ENCODE measurements around the gene ADAM12.
"Not testable (repeated sequence)": the region's sequence is repeated elsewhere in the genome, so short reads cannot be mapped to it uniquely, and the experiment has no call there.

The ADAM12 gene

DNA sequence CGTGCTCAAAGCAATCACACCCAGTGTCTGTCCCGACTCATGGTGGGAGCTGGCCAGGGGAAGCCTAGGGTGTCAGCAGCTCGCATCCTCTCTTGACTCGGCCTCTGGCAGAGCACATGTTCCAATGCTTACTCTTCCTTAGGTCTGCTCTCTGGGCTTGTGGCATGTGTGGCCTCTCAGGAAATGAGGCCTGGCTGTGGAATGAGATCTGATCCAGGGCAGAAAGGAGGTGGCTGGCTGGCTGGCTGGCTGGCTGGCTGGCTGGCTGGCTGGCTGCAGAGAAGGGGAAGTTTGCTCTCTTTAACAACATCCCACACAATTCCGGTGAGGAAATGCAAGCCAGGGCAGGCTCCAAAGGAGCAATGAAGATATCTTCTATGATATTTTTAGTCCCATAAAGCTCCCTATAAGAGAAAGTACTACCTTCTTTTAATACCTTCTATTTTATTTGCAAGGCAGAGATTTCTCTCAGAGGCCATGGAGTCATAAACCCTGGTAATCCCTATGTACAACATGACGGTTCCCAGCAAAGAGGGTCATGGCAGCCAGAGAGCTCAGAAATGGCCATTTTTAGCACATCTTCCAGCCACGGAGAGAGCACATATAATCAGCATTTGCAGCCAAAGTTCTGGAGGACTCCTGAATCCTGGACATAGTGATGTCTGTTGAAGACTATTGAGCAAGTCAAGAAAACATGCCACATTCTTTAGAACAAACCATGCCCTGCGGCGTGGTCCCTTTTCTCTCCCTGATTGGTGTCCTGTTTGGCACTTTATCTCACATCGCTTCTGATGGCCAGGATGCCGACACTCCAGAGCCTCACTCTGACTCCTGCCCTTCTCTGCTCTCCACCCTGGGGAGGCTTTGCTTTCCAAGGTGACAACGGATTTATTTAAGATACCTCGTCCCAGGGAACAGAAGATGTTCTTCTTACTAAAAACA, 338.2 kb downstream of the ADAM12 start:
- DNase-seq (ENCODE audit: low read depth), result no peak

DNA sequence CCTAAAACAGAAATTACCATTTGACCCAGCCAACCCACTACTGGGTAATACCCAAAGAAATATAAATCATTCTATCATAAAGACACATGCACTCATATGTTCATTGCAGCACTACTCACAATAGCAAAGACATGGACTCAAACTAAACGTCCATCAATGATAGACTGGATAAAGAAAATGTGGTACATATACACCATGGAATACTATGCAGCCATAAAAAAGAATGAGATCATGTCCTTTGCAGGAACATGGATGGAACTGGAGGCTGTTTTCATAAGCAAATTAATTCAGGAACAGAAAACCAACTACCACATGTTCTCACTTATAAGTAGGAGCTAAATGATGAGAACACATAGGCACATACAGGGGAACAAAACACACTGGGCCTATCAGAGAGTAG, 340.5 kb downstream of the ADAM12 start:
- H3K4me3 ChIP-seq (ENCODE audit: low read depth, low read length); in situ Hi-C loops (cut with HindIII; ENCODE audit: low sequenced_read_pairs); DNase-seq (ENCODE audit: low read depth): not testable (repeated sequence)

More for the DNA sequence above, 338.2 kb downstream of the ADAM12 start:
- no peak overlapping the region for H3K4me3 ChIP-seq (ENCODE audit: low read depth, low read length)
- TF ChIP-seq, protein P1, sequence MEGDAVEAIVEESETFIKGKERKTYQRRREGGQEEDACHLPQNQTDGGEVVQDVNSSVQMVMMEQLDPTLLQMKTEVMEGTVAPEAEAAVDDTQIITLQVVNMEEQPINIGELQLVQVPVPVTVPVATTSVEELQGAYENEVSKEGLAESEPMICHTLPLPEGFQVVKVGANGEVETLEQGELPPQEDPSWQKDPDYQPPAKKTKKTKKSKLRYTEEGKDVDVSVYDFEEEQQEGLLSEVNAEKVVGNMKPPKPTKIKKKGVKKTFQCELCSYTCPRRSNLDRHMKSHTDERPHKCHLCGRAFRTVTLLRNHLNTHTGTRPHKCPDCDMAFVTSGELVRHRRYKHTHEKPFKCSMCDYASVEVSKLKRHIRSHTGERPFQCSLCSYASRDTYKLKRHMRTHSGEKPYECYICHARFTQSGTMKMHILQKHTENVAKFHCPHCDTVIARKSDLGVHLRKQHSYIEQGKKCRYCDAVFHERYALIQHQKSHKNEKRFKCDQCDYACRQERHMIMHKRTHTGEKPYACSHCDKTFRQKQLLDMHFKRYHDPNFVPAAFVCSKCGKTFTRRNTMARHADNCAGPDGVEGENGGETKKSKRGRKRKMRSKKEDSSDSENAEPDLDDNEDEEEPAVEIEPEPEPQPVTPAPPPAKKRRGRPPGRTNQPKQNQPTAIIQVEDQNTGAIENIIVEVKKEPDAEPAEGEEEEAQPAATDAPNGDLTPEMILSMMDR (IDR thresholded peaks at IDR 0.05; ENCODE audit: low read depth, low read length, missing control alignments), result no peak
- in situ Hi-C loops (cut with HindIII; ENCODE audit: low sequenced_read_pairs), result no loop called here

DNA sequence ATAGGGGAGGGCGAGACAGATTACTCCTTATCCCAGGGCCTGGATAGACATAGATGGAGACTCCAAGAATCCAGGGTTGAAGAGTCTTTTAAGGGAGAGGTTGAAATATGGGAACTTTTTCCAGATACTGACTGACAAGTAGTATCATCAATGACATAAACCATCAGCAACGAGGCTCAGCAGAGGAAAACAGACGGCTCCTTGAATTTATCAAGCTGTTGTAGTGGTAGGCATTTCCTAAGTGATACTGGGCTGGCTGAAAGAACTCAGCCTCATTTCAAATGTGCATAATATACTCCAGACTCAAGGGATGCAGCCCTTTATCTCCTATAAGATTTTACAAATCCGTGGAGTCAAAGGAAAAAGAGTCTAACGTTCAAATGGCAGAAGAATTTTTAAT, 341.4 kb downstream of the ADAM12 start:
- TF ChIP-seq, protein P1 (IDR thresholded peaks at IDR 0.05; ENCODE audit: low read depth, low read length, missing control alignments), result no peak
- H3K4me3 ChIP-seq (ENCODE audit: low read depth, low read length), result no peak overlapping the region
- DNase-seq (ENCODE audit: low read depth), result no peak
- in situ Hi-C loops (cut with HindIII; ENCODE audit: low sequenced_read_pairs), result no loop called here

DNA sequence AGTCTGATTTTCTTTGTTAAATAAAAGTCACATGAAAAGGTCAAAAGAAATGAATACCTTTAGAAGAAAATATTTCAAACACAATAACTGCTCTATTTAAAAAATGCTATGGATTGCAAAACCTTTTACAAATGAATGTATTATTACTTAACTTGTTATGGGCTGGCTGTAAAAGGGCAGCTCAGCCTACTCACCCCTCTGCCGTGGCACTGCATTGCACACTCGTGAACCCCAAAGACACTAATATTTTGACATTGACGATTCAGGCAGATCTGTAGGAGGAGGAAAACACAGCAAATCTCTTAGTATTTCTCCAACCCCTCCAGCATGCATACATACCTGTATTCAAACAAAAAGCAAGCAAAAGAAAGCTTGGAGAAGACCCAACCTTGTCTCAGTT, 342.4 kb downstream of the ADAM12 start:
- in situ Hi-C loops (cut with HindIII; ENCODE audit: low sequenced_read_pairs), result no loop called here
- TF ChIP-seq, protein P1 (IDR thresholded peaks at IDR 0.05; ENCODE audit: low read depth, low read length, missing control alignments), result no peak
- no peak for DNase-seq (ENCODE audit: low read depth)
- no peak overlapping the region for H3K4me3 ChIP-seq (ENCODE audit: low read depth, low read length)

DNA sequence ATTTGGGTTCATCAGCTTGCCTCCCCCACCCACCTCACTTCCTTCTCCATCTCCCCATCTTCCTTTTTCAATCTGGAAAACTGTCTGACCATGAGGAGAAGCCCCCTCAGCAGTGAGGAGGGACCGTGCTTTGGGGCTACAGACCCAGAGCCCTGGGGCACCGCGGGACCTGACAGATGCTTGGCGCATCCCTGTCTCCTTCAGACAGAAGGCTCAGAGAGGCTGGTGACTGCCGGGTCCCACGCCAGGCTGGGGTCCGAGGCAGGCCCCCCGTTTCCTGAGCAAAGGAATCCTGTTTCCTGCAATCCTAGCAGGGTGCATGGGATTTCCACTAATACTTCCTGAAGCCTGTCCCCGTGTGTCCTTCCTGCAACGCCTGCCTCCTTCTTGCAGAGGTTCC, 344.9 kb downstream of the ADAM12 start:
- TF ChIP-seq, protein P1 (IDR thresholded peaks at IDR 0.05; ENCODE audit: low read depth, low read length, missing control alignments), result no peak
- DNase-seq (ENCODE audit: low read depth), result no peak
- in situ Hi-C loops (cut with HindIII; ENCODE audit: low sequenced_read_pairs), result no loop called here
- no peak overlapping the region for H3K4me3 ChIP-seq (ENCODE audit: low read depth, low read length)

DNA sequence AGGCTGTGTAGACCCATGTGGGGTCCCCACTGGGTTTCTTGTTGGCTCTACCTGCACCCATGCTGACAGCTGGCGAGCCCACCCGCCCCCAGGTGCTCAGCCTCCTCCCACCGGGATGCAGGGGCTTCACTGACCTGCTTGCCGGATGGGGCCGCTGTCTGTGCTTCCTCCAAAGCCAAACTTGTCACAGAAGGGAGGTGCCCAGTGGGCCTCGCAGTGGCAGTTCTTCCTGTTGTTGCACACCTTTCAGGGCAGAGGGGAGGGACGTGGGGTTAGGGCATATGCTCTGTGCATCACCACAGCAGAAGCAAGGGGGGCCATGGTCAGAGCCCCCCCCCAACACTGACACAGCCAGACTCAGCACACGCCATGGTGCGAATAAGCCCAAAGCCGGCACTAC, 345.4 kb downstream of the ADAM12 start:
- DNase-seq (ENCODE audit: low read depth), result no peak
- H3K4me3 ChIP-seq (ENCODE audit: low read depth, low read length), result no peak overlapping the region
- in situ Hi-C loops (cut with HindIII; ENCODE audit: low sequenced_read_pairs), result no loop called here
- TF ChIP-seq, protein P1 (IDR thresholded peaks at IDR 0.05; ENCODE audit: low read depth, low read length, missing control alignments), result no peak

DNA sequence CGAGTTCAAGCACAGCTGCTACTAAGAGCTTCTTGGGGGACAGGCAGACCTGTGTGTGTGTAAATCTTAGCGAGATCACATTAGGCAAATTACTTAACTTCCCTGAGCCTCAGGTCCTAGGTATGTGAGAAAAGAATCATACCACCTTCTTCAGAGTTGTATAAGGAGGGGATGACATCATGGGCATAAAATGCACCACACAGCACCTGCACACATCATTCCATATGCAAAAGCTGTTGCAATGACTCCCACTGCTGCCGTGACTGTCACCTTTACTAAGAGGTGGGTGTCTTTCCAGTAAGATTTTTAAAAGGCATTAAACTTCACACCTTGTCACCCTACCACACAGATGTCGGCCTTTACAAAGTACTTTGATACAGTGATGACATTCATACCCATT, 345.9 kb downstream of the ADAM12 start:
- no peak for DNase-seq (ENCODE audit: low read depth)
- in situ Hi-C loops (cut with HindIII; ENCODE audit: low sequenced_read_pairs), result no loop called here
- TF ChIP-seq, protein P1 (IDR thresholded peaks at IDR 0.05; ENCODE audit: low read depth, low read length, missing control alignments), result no peak
- no peak overlapping the region for H3K4me3 ChIP-seq (ENCODE audit: low read depth, low read length)
